ENCODE data around the gene CCDC91.

GRCh38 chr12:28184375-28184774 is 5.9 kb upstream of the CCDC91 start:
- TF ChIP-seq ZNF146 (tag by site-specific recombination; IDR thresholded peaks at IDR 0.05) = no peak
- TF ChIP-seq ZNF274 (IDR thresholded peaks at IDR 0.05; ENCODE audit: low read length) = no peak
- TF ChIP-seq ZNF274 (tag by site-specific recombination; IDR thresholded peaks at IDR 0.05; ENCODE audit: borderline replicate concordance) = no peak
- TF ChIP-seq CTCF (tag by site-specific recombination; IDR thresholded peaks at IDR 0.05) = no peak
- no peak for TF ChIP-seq ZNF10 (tag by site-specific recombination; IDR thresholded peaks at IDR 0.05)
- no peak for TF ChIP-seq ZFP69B (tag by site-specific recombination; IDR thresholded peaks at IDR 0.05)

Measured in HEK293 (cell line).